Measurements from ENCODE around the gene YIPF1.
"Not testable (repeated sequence)": the region's sequence is repeated elsewhere in the genome, so short reads cannot be mapped to it uniquely, and the experiment has no call there.

YIPF1 gene

DNA sequence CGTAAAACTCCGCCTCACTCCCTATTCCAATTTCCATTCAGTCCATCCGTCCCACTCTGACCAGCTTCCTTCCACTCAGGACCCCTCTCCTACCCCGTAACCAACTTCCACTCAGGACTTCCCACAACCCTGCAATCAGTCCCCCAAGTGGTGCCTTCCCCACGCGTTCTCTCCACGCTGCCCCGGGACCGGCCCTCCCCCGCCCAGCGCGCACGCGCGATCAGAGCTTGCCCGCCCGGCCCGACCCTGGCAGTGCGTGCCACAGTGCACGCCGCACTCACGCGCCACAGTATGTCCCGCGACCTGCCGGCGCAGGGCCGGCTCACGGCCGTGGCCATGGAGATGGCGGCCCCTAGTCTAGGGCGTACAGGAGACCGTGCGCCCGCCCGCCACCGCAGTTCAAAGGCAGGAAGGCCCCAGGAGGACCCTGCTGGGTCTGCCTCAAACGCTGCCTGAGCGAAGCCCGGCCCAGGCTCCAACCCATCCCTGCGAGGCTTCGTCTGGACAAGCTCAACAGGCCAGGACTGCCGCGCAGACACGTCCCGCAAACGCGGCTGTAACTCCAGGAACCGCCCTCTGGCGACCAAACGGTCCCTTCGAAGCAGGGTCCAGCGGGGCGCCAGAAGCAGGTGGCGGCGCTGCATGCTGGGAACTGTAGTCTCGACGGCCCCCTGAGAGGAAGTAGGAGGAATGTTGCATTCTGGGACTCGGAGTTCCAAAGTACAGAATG lies 51.5 kb downstream of the YIPF1 start, which contains the start of gene NDC1:
Gene NDC1 (minus strand): TSS at position 373 of the 730 bp plus-strand sequence. CDS start 35 bp downstream, at position 338.
- peak; percentile 96 for DNase-seq (ENCODE audit: low read depth)

DNA sequence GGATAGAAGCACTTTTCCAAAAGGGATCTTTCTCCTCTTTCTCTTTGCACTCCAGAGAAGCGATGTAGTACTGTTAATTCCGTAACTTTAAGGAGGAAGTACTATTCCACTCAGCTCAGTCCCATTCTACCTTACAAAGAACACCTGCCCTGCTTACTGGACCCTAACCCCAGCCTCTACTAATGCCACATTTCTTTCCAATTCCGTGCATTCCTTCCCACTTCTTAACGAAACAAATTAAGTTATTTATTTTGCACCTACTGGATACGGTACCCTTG lies 52.0 kb downstream of the YIPF1 start:
- no peak for DNase-seq (ENCODE audit: low read depth)

DNA sequence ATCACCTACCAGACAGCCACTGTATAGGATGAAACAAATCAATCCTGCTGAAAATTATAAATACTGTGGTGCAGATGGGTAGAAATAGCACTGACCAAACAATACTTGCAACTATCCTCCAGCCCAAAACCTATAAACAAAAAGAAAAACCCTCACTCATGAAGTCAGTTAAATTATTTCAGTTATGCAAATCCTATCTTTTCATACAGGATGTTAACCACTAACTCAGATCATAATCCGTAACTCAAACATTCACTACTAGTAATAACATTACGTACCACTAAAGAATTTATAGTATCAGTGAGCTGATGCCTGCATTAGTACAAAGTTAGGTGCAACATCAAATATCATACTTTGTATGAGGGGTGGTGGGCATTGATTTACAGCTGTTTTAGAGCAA lies 54.1 kb downstream of the YIPF1 start:
- peak; percentile 77 for DNase-seq (ENCODE audit: low read depth)

DNA sequence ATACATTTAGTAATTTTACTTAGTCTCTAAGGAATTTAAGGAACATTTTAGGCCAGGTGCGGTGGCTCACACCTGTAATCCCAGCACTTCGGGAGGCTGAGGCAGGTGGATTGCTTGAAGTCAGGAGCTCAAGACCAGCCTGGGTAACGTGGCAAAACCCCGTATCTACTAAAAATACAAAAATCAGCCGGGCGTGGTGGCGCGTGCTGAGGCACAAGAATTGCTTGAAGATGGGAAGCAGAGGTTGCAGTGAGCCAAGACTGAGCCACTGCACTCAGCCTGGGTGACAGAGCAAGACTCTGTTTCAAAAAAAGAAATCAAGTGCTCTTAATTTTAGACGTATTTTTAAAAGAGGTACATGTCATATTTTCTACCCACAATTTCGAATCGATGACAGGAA lies 54.8 kb downstream of the YIPF1 start:
- DNase-seq (ENCODE audit: low read depth): no peak

DNA sequence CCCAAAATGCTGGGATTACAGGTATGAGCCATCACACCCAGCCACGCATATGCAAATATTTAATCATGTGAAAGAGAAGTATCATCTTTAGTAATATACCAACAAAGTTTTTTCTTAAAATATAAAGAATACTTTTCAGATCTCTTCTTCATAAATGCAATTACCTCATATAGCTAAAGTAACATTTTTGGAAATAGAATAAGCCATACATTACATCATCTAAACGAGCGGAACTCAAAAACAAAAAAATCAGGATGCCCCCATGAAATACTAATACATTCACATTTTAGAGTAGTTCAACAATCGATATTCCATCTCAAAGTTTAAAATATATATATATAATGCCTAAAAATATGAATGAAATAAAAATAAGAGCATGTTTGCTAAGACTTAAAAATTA lies 56.2 kb downstream of the YIPF1 start:
- no peak for DNase-seq (ENCODE audit: low read depth)

DNA sequence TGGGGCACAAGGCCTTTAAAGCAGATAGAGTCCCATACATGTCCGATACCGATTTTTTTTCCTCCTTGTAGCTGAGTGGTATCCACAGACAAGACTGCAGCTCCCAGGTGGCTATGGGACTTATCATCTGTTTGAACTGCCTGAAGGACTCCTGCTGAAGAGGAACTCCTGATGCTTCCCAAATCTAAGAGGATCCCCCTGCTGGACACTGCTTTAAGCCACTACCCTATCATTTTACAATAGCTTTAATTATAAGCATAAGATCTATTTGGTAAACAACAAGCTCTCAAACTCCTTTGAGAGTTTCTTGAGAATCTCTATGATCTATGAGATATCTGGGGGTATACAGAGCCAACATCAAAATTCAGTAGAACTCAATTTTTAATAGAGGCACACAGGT lies 63.2 kb downstream of the YIPF1 start:
- DNase-seq (ENCODE audit: low read depth): peak; percentile 52

DNA sequence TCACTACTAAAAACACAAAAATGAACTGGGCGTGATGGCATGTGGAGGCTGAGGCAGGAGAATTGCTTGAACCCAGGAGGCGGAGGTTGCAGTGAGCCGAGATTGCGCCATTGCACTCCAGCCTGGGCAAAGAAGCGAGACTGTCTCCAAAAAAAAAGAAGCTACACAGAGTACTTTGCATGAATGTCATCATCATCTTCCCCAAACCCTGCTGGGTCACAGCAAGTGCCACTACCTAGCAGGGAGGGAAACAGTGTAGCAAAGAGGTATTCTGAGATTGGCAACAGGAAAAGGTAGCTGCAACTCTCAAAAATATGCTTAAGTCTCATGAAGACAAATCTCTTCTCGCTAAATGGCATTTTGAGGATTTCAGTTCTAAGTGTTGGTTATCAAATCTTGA lies 64.3 kb downstream of the YIPF1 start:
- DNase-seq (ENCODE audit: low read depth): no peak

DNA sequence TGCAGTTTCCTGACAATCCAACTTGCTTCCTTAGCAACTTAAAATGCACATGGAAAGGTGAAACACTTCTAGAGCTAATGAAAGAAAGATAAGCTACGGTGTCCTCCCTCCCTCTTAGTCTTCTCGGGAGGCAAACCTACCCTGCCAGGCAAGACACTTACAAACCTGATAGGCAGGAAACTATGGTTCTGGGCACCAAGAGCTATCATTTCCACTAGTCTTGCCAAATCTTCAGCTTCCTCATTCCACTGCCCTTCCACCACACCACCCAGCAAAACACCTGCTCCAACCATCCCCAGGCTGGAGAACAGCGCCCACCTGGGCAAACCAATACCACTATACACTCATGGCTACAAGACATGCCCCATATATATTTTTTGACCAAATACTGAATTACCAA lies 66.7 kb downstream of the YIPF1 start:
- DNase-seq (ENCODE audit: low read depth): no peak

DNA sequence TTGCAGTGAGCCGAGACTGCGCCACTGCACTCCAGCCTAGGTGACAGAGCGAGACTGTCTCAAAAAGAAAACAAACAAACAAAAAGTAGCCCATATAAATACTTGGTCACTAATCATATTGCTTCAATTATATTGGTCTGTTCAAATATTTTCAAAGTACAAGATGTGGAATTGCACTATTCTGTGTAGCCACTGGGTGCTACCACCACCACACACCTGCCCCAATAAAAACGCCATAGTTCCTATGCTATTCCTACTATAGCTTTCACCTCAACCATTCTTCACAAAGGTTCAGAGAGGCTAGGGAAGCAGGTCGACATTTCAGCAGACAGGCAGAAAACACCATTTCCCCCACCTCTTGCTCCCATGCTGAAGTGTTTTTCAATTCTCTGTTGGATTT lies 68.2 kb downstream of the YIPF1 start:
- DNase-seq (ENCODE audit: low read depth): no peak

DNA sequence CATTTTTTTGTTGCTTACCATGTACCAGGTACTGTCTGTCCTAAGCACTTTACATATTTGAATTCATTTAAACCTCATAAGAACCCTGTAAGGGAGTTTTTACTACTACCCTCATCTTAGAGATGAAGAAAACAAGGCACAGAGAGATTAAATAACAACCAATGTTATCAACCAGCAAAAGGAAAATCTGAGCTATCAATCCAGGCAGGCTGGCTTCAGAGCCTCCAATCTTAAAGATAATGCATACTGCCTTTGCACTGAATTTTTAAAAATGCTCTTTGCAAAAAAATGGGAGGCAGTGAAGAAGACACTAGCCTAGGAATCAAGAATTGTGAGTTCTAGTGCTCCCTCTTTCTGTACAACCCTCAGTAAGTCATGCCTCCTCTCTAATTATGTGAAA lies 70.2 kb downstream of the YIPF1 start:
- DNase-seq (ENCODE audit: low read depth): no peak

DNA sequence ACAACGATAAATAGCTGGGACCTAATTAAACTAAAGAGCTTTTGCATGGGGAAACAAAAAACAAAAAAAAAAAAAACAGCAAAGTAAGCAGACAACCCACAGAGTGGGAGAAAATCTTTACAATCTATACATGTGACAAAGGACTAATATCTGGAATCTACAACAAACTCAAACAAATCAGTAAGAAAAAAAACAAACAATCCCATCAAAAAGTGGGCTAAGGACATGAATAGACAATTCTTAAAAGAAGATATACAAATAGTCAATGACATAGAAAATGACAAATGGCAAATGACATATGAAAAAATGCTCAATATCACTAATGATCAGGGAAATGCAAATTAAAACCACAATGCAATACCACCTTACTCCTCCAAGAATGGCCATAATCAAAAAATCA lies 73.0 kb downstream of the YIPF1 start:
- not testable (repeated sequence) for DNase-seq (ENCODE audit: low read depth)

DNA sequence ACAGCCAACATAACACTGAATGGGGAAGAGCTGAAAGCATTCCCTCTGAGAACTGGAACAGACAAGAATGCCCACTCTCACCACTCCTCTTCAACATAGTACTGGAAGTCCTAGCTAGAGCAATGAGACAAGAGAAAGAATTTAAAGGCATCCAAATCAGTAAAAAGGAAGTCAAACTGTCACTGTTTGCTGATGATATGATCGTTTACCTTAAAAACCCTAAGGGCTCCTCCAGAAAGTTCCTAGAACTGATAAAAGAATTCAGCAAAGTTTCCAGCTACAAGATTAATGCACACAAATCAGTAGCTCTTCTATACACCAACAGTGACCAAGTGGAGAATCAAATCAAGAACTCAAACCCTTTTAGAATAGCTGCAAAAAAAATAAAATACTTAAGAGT lies 74.1 kb downstream of the YIPF1 start:
- DNase-seq (ENCODE audit: low read depth): not testable (repeated sequence)

DNA sequence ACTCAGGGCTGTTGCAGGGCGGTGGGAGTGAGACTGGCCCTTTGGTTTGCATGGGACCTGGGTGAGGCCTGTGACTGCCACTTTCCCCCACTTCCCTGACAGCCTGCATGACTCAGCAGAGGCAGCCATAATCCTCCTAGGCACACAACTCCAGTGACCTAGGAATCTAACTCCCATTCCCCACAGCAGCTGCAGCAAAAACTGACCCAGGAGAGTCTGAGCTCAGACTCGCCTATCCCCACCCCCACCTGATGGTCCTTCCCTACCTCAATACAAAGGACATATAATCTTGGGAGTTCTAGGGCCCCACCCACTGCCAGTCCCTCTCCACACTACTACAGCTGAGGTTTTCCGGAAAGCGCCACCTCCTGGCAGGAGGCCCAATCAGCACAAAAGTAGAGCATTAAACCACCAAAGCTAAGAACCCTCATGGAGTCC lies 78.2 kb downstream of the YIPF1 start:
- DNase-seq (ENCODE audit: low read depth): peak; percentile 10

DNA sequence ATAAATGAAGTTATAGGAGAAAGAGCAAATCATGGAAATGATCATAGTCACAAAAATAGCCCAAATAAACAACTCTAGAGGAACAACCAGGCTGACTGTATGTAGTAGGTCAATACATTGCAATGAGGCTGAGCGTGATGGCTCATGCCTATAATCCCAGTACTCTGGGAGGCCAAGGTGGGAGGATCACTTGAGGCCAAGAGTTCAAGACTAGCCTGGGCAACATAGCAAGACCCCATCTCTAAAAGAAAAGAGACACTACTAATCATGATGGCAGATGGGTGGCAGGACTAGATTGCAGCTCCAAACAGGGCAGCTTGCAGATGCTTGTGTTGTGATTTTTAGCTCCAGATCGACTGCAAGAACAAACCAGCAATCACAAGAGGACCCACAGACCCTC lies 79.1 kb downstream of the YIPF1 start:
- no peak for DNase-seq (ENCODE audit: low read depth)

DNA sequence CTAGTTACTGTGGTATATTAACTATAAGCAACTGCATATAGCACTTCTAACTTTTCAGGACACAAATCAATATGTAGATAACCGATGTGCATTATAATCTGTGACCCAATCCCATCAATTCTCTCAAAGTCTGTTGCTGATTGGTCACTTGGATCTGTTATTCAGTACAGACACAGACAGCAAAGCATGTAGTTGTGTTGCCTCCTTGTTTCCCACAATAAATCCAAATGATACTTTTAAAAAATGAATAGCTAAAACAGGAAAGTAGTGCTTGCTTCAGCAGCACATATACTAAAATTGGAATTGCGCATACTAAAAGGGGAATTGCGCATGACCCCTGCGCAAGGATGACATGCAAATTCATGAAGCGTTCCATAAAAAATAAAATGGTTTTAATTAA lies 79.6 kb downstream of the YIPF1 start:
- DNase-seq (ENCODE audit: low read depth): no peak

DNA sequence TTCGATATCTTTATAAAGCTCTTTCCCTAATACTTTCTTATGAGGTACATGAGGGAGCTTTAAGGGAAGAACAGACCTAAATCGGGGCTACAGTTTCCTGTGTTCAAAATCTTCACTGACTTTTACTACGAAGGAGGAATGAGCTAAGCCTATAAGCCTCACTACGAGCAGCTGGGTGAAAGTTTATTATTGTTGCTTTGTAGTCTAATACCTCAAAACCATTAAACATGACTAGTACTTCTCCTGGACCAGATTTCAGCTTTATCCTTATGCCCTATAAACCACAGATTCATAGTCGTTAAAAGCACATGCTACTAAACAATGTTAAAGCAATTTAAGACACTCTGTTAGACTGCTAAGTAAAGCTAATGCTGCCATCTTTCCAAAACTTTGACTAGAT lies 81.7 kb downstream of the YIPF1 start:
- peak; percentile 81 for DNase-seq (ENCODE audit: low read depth)

DNA sequence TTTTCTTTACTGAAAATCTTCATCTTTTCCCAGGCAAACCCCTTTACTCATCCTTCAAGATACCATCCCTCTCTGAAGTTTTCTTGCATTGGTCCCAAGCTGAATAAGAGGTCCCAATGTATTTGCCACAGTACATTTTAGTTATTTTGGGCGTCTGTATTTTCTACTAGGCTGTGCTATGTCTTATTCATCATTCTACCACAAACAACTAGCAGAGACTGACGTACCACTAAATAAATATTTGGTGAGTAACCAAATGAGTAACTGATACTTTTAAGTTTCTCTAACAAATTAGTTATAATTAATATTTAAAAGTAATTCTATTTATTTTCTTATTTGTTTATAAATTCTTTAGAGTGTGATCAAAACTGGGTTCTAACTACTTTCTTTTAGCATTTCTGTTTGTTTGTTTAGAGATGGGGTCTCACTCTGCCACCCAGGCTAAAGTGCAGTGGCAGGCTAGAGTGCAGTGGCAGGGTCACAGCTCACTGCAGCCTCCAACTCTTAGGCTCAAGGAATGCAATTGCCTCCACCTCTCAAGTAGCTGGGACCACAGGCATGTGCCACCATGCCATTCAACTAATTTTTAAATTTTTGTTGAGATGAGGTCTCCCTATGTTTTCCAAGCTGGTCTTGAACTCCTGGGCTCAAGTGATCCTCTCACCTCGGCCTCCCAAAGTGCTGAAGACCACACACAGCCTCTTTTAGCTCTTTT lies 84.6 kb downstream of the YIPF1 start:
- peak; percentile 50 for DNase-seq (ENCODE audit: low read depth)

DNA sequence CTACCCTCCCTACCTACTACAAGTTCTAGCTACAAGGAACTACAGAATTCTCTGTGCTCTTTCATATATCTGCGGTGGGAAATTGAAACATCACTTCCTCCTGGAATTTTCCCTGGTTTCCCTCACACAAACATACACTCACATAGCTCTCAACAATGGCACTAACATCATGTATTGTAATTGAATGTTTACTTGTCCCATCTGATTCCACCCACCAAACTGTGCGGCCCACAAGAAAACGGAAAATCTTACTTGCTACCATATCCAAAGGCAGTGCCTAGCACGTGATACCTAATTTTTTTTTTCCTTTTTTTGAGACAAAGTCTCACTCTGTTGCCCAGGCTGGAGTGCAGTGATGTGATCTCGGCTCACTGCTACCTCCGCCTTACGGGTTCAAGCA lies 85.4 kb downstream of the YIPF1 start:
- DNase-seq (ENCODE audit: low read depth): no peak
